ENCODE results near the gene PIK3AP1.
"Not testable (repeated sequence)": the region's sequence is repeated elsewhere in the genome, so short reads cannot be mapped to it uniquely, and the experiment has no call there.

The PIK3AP1 gene

DNA sequence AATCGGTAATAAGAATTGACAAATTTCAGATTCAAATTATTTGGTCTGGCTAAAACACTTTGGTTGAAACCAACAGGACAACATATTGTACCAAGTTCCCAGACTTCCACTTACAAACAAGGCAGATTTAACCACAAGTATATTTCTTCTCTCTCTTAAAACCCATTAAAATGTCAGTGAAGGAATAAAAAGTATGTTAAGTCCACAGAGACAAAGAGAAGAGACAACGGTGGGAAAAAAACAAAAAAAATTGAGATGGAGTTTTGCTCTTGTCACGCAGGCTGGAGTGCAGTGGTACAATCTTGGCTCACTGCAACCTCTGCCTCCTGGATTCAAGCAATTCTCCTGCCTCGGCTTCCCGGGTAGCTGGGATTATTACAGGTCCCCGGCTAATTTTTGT lies 149.8 kb downstream of the PIK3AP1 start:
- DNase-seq, result no peak

DNA sequence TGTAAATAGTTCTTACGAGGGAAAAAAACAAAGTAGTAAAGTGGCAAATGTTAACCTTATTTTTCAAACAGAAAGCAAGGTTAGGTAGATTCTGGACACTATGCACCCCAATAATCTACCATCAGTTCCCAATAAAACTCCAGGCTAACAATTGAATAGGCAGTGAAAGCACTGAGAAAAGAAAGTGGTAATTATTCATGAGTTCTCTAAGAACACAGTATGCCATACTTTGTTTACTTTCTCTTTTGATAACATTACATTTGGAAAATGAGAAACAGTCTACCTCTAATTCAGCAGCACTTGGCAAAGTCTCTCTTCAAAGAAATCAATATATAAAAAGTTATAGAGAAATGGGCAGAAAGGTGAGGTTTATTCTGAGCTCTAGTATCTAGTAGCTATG lies 151.9 kb downstream of the PIK3AP1 start:
- no peak for DNase-seq

DNA sequence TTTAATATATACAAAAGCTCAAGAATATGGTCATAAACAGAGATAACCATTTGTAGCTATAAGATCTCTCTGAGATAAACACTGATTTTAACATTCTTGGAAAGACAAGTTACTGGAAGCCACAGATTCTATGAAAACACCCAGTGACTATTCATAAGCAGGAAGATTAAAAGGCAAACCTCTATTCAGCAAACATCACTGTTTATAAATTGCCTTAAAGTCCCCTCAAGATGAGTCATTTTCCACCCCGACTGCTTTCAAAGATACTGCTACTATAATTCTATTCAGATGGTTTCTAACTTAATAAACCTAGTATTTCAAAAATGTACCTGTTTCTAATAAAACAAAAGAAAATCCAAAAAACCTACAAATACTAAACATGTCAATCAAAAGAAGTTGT lies 154.5 kb downstream of the PIK3AP1 start:
- no peak for DNase-seq

DNA sequence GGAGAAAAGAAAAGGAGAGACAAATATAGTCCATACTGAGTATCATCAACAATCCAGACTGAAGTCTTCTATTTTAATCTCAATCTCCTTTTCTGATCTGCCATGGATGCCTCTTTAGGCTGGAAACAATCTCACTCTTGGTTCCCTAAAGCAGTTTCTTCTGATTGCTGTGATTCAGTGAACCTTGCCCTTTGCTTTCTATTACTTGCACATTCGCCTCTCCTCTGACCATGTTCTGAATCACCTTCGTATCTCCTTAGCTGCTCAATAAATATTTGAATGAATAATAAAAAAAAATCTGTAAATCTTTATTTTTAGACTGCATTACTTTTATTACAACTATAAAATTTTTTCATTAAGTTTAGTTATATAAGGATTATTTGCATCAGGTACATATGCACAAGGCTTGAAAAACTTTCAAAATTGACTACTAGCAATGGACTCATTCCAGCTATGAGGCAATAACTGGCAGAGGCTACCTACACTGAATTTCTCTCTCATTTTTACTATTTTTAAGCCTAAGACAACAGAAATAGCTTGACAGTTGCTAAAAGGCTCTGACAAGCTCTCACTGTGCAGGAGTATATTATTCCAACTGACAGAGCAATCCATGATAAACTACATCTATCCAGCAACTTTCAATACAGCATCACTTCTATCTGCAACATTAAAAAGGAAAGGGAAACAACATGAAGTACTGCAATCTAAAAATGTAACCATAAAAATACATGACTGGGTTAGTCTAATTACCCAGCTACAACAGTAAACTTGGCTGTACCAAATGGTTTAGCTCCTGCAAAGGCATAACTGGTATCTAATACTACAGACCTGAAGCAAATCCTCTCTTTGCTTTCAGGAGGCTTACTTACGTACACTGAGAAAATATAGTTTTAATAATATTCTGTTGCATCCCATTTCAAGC lies 159.1 kb downstream of the PIK3AP1 start:
- DNase-seq, result no peak

DNA sequence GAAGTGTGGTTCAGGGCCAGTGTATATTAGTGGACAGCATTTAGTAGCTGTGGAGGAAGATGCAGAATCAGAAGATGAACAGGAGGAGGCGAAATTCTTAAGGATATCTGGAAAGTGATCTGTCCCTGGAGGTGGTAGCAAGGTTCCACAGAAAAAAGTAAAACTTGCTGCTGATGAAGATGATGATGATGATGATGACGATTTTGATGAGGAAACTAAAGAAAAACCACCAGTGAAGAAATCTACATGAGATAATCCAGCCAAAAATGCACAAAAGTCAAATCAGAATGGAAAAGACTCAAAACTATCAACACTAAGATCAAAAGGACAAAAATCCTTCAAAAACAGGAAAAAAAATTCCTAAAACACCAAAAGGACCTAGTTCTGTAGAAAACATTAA lies 159.8 kb downstream of the PIK3AP1 start:
- no peak for DNase-seq

DNA sequence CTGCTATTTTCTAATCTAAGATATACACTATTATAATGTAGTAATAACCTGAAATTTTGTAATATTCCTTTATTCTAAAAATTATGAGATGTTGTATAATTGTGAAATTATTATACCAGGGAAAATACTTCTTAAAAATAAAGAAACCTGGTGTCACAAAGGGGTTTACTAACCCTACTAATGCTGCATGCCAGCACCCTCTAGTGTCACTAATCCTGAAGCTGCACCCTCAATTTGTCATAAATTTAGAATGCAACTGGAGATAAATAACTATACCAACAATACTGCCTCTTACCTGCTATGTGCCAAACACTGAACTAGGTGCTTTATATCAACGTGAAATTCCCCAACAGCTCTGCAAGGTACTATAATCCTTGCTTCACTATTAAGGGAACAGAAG lies 164.3 kb downstream of the PIK3AP1 start:
- DNase-seq, result no peak

DNA sequence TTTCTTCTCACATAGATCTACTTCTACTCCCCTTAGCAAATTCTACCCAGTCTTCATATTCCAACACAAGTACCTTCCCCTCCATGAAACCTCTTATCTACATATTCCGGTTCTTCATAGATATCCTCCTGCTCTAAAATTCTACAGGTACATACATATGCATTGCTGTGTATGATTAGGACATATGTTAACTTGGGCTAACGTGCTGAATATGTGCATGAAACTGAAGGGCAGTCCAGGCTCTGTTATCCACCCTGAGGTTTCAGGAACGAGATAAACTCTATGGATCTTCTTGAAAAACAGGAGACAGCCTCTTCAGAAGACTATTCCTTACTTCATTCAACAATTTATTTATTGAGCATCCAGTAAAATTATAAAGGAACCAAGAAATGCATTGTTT lies 165.0 kb downstream of the PIK3AP1 start:
- no peak for DNase-seq

DNA sequence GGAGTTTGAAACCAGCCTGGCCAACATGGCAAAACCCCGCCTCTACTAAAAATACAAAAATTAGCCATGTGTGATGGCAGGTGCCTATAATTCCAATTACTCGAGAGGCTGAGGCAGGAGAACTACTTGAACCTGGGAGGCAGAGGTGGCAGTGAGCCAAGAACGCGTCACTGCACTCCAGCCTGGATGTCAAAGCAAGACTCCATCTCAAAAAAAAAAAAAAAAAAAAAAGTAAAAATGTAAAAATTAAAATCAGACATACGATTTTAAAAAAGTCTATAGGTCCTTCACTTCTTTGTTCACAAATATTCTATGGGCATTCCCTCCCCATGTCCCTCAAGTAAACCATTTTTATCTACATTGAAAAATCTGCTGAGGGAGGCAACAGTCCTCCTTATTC lies 171.7 kb downstream of the PIK3AP1 start:
- no peak for DNase-seq

DNA sequence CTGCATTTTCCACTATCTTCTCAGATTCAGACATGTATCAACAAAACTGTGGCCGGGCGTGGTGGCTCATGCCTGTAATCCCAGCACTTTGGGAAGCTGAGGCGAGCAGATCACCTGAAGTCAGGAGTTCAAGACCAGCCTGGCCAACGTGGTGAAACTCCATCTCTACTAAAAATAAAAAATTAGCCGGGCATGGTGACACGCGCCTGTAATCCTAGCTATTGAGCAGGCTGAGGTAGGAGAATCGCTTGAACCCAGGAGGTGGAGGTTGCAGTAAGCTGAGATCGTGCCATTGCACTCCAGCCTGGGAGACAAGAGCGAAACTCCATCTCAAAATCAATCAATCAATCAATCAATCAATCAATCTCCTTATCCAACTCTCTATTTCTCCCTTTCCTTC lies 174.8 kb downstream of the PIK3AP1 start:
- DNase-seq, result not testable (repeated sequence)

All from stimulated activated CD4-positive, alpha-beta T cell treated with anti-CD3 and anti-CD28 coated beads, Interleukin-1b, Interleukin-23, amount 100 ng/mL, for 48 hours (primary cell).